Stomach (tissue), 9 donors: ENCODE data around the gene CARS1. TPM values are rescaled to one million over a fixed set of nuclear protein-coding genes. Genes with fewer than 3 reads are reported as not detected.

Experiments used
- DNase-seq, 2 donors: peaks; one replicate each; pipeline versions ENCODE4 v3.0.0 to v3.0.0-alpha.2; 2013 to 2019
- H3K27ac ChIP-seq, 5 donors: fragments of 200-600 bp in 4 of 5; sonication (generic) in 4 of 5; one replicate each; pipeline ENCODE4 v1.5.1; 2013 to 2019; ENCODE audit warnings: mild to moderate bottlenecking in 1 of 5, moderate library complexity in 1 of 5
- H3K27me3 ChIP-seq, 3 donors: fragments of 200-600 bp; sonication (generic); one replicate each; pipeline ENCODE4 v1.5.1; 2017 to 2019; ENCODE audit warnings: mixed run types in 1 of 3
- H3K36me3 ChIP-seq, 4 donors: fragments of 200-600 bp; sonication (generic); 1 replicate in 3 of 4; 2 replicates in 1 of 4; pipeline ENCODE4 v1.5.1; 2016 to 2019
- H3K4me1 ChIP-seq, 4 donors: fragments of 200-600 bp; sonication (generic); one replicate each; pipeline ENCODE4 v1.5.1; 2016 to 2019
- H3K4me3 ChIP-seq, 4 donors: fragments of 200-600 bp; sonication (generic) in 3 of 4; one replicate each; pipeline ENCODE4 v1.5.1; 2016 to 2019; ENCODE audit warnings: mild to moderate bottlenecking in 1 of 4
- H3K9me3 ChIP-seq, 4 donors: fragments of 200-600 bp; sonication (generic); one replicate each; pipeline ENCODE4 v1.5.1; 2016 to 2019
- CTCF ChIP-seq, 7 experiments: fragments of 450-650 bp in 4 of 7; fragments of 200-600 bp in 3 of 7; sonication (generic) in 3 of 7; IDR thresholded peaks; one replicate each; pipeline ENCODE4 v1.5.1; 2016 to 2019; ENCODE audit warnings: antibody characterized with exemption in 7 of 7, control low read depth in 2 of 7, mild to moderate bottlenecking in 1 of 7
- EP300 ChIP-seq: sonication (generic); formaldehyde crosslinking; IDR thresholded peaks from one replicate; pipeline ENCODE4 v1.6.1; 2017; ENCODE audit warnings: antibody characterized with exemption
- POLR2A ChIP-seq, 4 donors: fragments of 450-650 bp; IDR thresholded peaks; one replicate each; pipeline ENCODE4 v1.6.1; 2016; ENCODE audit warnings: antibody characterized with exemption in 4 of 4, control low read depth in 2 of 4, mild to moderate bottlenecking in 1 of 4, moderate library complexity in 1 of 4
- POLR2AphosphoS5 ChIP-seq, 3 donors: sonication (generic); formaldehyde crosslinking; IDR thresholded peaks; one replicate each; pipeline ENCODE4 v1.6.1; 2016; ENCODE audit warnings: antibody characterized with exemption in 3 of 3
- WGBS, 5 donors: extraction: QIAGEN DNeasy Blood & Tissue Kit in 3 of 5; methylation state at CpG; one replicate each; pipeline versions ENCODE4 v1.1.5 to v1.1.7; 2013 to 2018; 5-methylcytosine and 5-hydroxymethylcytosine counted together
- intact Hi-C: fragments of 100-400 bp; cut with DNase I; formaldehyde crosslinking; loops from one replicate; pipeline ENCODE4 v1.15.1; 2023; ENCODE audit warnings: low total_unique reads
- polyA plus RNA-seq, 3 donors: library from polyadenylated mRNA; stranded (reverse); fragments of 200-250 nt; gene quantifications; one replicate each; pipeline ENCODE4 v1.2.3, GENCODE V29; 2013
- total RNA-seq, 5 donors: library from RNA; depleted of rRNA; stranded (reverse); fragments of >200 nt; gene quantifications; one replicate each; pipeline versions ENCODE4 v1.1.0 to v1.2.3, GENCODE V29; 2014 to 2016
- donor health status: healthy with polysubstance abuse.
- donor health status: Bipolar disorder and iron deficiency.
- donor health status: healthy.

Gene CARS1
- total and polyA plus RNA-seq, 8 donors: 25.2 to 54.2 (median 41.8) TPM

- TF ChIP-seq POLR2AphosphoS5 (IDR thresholded peaks at IDR 0.05) (no peak), POLR2A (IDR thresholded peaks at IDR 0.05) (no peak), CTCF (IDR thresholded peaks at IDR 0.05) (no peak), EP300 (no peak)
- WGBS, 5 donors: 85 to 93% (median 90%) methylated on average over 9 of the region's 9 CpGs
- Histone ChIP-seq H3K27me3 (no peaks in the 10 kb centered on the region), H3K9me3 (no peaks in the 10 kb centered on the region), H3K4me1 (peaks cover 26 to 61% (median 35%) of the 10 kb centered on the region in 4 donors), H3K4me3 (no peak overlapping the region), H3K27ac (no peak overlapping the region), H3K36me3 (peaks cover 47 to 86% (median 76%) of the 10 kb centered on the region in 4 donors)
- intact Hi-C loops: no loop called here
- no peak for DNase-seq
These were observed 16.3 kb downstream of the CARS1 start for GRCh38 chr11:3040881-3041280.

GRCh38 chr11:3037945-3038271, 19.3 kb downstream of the CARS1 start:
- TF ChIP-seq POLR2AphosphoS5 (IDR thresholded peaks at IDR 0.05): no peak
- no peak for TF ChIP-seq POLR2A (IDR thresholded peaks at IDR 0.05)
- TF ChIP-seq EP300: no peak
- TF ChIP-seq CTCF (IDR thresholded peaks at IDR 0.05): no peak
- Histone ChIP-seq H3K27ac (peak overlapping the region in 2 of 5 donors; percentile 43 to 56), H3K4me1 (peaks cover 12 to 40% (median 14%) of the 10 kb centered on the region in 4 donors), H3K36me3 (peaks cover 58 to 93% (median 87%) of the 10 kb centered on the region in 4 donors), H3K27me3 (no peaks in the 10 kb centered on the region), H3K4me3 (no peak overlapping the region), H3K9me3 (no peaks in the 10 kb centered on the region)
- WGBS, 5 donors: 78 to 82% (median 81%) methylated on average over 12 of the region's 12 CpGs
- intact Hi-C loops: loop anchor here (5.0 kb wide), 1 partner anchor 54 kb away; no protein-coding TSS in a partner anchor
- DNase-seq: no peak

GRCh38 chr11:3037040-3037944, 19.9 kb downstream of the CARS1 start:
- WGBS, 5 donors: 49 to 64% (median 57%) methylated on average over 24 of the region's 24 CpGs

More at GRCh38 chr11:3037040-3037944, 19.9 kb downstream of the CARS1 start:
- H3K27me3 ChIP-seq: no peaks in the 10 kb centered on the region
- H3K4me3 ChIP-seq: no peak overlapping the region
- peaks cover 8 to 33% (median 10%) of the 10 kb centered on the region in 4 donors for H3K4me1 ChIP-seq
- peak; percentile 87 to 89 for DNase-seq
- intact Hi-C loops: loop anchor here (5.0 kb wide), 1 partner anchor 55 kb away; no protein-coding TSS in a partner anchor
- peaks cover 62 to 99% (median 93%) of the 10 kb centered on the region in 4 donors for H3K36me3 ChIP-seq
- peak in 5 of 7 experiments; percentile 40 to 77 (median 69) for TF ChIP-seq CTCF (IDR thresholded peaks at IDR 0.05)
- TF ChIP-seq POLR2A (IDR thresholded peaks at IDR 0.05): no peak
- TF ChIP-seq POLR2AphosphoS5 (IDR thresholded peaks at IDR 0.05): no peak
- TF ChIP-seq EP300: no peak
- H3K27ac ChIP-seq: peak overlapping the region in 3 of 5 donors; percentile 26 to 56 (median 43)
- no peaks in the 10 kb centered on the region for H3K9me3 ChIP-seq
